Activated CD8-positive, alpha-beta memory T cell treated with anti-CD3 and anti-CD28 coated beads, Interleukin-2, amount 50 U/mL, for 1 hour (primary cell): ENCODE data around the gene C1orf116.
A peak's percentile ranks its signal among the peaks of the same experiment; 100 is the strongest.

Source experiments
- DNase-seq: peaks from one replicate; pipeline ENCODE4 v3.0.0-alpha.2; 2020; ENCODE audit errors: extremely low read depth

The C1orf116 gene

DNA sequence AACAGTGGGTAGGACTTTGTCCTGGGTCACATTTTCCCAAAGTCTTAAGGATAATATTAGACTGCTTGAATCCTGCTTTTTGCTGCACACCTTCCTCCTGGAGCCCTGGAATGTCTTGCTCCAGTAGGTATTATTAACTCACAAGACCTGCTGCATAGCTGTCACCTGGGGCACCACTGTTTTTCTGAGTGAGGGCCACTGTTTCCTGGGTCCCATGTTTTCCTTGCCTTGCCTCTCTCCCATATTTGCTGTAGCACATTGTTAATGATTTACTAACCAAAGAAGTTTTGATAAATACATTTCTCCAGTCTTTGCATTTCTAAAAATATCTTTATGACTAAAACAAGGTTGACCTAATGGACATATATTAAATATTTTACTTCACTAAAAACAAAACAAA lies 39.8 kb downstream of the C1orf116 start:
- no peak for DNase-seq

DNA sequence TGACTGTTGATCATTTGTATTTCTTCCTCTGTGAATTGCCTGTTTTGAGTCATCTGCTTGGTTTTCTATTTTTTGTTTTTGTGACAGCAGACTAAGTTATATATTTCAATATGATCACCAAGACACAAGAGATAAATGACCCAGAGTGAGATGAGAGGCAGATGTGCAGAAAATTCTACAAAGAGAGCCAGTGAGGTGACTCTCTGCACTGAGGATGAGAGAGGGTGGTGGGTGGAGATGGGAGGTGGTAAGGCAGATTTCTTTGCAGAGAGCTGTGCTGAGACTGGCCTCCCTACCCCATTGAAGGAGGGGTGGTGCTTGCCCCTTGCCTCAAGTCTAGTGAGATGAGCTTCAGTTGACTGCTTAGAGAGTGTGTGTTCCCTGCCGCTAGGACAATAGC lies 44.7 kb downstream of the C1orf116 start:
- no peak for DNase-seq

DNA sequence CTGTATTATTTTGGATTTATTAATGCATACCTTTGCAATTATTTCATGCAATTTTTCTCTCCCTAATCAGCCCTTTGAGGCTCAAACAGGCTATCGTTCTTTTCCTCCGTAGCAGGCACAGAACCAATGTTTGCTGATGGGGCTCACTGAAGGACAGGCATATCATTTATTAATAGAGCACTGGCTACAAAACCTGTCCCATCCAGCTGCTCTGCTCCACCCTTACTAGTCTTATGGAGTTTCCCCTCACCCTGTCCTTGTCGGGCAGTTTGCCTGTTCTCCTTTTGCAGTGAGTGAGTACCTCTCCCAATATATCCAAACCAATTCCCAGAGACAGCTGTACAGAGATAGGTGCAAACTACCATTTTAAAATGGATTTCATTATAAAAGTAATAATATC lies 45.7 kb downstream of the C1orf116 start:
- no peak for DNase-seq

DNA sequence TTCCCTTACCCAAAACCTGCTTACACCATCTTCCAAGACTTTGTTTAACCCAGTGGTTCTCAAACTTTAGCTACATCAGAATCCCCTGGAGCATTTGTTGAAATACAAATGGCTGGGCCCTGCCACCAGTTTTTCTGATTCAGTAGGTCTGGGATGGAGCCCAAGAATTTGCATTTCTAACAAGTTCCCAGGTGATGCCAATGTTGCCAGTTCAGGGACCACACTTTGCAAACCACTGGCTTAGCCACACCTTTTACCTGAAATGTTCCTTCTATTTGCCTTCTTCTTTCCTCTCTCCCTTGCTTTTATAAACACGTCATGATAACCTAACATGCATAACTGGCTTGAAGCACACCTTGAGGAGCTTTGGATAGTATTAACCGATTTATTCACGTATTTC lies 46.2 kb downstream of the C1orf116 start:
- no peak for DNase-seq

DNA sequence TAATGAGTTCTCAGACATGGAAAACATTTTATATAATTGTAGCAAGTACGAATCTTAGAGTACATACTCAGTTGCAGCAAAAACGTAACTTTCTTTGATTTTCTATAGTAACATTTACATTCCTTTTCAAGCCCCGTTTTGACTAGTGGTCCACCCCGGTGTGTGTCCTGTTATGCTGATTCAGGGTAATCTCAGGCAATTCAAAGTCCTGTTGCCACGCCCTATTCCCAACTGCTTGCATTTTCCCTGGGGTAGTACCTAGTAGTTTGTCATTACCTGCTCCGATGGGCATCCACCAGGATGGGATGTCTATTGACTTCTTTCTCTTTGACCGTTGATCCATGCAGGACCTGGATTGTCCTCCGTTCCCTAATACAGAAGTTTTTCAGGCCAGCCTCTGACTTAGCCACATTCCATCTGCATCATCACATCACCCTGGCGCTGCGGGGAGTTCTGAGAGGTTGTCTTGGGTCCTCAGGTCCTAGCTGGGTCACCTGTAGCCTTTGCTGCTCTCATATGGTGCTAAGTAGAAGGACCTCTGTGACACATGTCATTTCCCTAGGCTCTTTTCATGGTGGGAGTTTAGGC lies 47.3 kb downstream of the C1orf116 start:
- no peak for DNase-seq

DNA sequence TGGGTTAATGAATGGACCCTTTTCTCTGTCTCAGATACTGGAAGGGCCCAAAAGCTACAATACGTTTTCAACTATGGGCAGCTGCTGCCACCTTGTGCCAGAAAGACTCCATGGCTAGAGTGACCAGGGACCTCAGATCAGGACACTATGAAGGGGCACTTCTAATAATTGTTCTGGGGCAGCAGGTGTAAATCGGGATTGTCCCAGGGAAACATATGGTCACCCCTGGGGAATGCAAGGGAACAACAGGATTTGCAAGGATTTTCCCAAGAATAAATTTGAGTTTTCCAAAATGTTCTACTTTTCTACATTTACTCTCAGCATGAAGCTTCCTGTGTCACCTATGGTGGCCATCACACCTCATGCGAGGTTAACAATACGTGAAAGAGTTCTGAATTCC lies 50.3 kb downstream of the C1orf116 start:
- DNase-seq = peak; percentile 5

DNA sequence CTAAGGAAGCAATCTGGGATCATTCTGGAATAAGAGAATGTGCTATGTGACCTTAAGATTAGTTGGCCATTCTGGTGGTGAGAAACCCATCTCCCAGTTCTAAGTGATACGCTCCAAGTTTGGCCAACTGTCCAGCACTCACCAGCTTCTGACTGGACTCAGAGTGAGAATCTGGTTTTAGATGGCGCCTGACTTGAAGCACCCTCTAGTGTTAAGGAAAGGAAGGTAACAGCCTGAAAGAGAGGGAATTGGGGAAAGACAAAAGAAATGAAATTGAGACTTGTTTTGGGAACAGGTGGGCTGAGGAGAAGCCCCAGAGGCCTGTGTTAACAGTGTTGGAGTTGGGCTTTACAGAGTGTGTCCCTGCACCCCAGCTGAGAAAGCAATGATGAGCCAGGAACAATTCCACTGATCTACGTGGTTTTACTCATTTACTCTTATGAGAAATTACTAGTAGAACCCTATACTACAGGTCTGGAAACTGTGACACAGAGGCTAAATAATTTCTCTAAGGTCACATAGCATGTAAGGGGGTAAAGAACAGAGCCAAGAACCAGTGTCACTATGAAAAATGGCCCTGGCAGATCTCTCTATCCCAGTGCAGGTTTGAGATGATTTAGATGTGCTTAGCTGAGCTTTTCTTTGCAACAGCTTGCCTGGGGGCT lies 53.0 kb downstream of the C1orf116 start:
- no peak for DNase-seq

DNA sequence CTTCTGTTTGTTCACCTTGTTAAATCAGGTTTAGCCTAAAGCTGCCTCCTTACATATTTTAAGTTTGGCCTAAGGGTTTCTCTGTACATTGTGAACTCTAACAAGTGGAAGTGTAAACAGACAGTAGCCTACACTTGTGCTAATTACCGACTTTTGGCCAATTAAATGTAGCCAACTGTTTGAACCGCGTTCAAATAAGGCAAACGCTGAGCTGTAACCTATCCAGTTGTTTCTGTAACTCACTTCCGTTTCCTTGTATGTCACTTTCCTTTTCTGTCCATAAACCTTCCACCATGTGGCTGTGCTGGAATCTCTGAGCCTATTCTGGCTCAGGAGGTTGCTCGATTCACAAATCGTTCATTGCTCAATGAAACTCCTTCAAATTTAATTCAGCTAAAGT lies 54.3 kb downstream of the C1orf116 start:
- DNase-seq = no peak

DNA sequence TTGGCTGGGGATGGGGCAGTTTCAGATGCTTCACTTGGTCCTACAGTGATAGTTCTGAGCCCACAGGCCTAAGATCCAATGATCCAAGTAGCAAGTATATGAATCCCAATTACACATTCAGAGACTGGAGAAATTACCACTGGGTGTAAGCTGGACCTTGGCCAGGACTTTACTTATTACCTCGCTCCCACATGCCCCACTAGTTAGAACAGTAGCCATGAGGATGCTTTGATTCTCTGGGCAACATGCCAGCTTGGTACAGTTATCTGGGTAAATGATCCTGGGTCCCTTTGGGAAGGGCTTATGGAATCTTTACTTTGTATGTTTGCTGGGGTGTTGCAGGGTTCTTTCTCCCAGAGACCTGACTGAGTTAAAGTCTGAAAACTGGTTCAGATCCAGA lies 57.2 kb downstream of the C1orf116 start:
- DNase-seq = no peak

DNA sequence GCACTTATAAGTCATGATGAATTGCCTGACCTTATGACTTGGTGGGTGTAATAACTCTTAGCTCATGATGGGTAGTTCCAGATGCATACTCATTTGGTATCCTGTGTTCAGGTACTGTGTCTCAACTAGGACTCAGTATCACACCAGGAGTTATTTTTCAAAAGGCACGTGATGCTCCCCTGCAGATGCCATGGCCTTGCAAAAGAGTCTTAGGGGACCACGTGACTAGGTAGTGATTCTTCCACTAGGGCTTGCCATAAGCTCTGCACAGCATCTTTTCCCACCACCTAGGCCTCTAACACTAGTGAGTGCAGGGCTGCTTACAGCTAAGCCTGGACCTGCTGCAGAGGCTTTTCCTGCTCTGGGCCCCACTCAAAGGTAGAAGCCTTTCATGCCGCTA lies 58.4 kb downstream of the C1orf116 start:
- no peak for DNase-seq

DNA sequence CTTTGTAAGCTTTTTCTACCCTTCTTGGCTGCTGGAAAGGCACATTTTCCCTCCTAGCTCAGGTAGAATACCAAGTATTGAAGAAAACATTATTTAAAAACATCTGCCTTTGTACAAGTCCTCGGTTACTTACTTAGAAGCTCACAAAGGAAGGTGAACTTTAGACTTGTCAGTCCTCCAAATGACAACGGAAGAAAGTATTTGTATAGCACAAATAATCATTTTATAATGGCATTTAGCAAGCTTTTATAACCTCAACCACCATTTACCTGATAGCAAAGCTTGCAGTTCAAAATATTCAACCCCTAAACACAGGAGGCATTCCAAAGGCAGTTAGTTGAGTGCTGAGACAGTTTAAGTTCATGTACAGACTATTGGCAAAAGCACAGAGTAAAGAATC lies 59.8 kb downstream of the C1orf116 start:
- DNase-seq = no peak

DNA sequence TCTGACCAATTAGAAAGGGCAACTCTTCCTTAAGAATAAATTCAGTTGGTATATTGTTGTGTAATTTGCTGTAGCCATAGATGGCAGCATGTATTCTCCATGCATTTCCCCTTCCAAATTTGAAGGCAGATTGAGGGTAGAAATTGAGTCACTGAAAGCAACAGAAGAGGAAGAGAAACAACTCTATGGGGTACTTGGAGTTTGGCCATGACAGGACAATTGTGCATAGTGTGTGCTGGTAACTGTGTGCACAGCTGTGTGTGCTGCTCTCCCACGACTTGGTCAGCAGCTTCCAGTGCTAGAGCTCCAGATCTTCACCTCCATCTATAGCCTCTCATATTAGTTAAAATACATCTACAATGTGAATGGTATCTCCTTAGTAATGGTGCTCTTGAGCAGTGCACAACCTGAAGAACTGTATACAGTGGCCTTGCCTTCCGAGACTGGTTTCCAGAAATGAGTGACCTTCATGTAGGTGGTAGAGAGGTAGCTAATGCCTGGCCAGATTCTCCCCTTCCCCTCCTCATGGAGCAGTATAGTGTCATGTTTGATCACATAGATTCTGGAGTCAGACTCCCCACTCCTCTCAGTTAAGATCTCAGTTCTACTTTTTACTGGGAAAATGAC lies 61.4 kb downstream of the C1orf116 start:
- no peak for DNase-seq

DNA sequence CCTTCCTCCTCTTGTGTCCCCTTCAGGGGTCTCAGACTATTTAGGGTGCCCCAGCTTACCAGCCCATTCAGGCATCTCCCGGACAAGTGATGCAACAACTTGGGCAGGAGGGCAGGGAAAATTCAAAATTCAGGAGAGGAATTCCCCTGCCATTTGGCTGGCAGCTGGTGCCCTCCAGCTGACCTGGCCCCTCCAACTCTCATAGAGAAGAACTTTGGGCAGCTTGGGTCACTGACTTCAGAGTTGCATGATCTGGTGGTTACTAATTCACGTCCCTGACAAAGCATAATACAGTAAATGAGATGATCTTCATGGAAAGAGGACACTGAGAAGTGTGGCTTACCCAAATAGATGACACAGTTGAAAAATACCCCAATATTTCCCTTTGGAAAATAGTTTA lies 62.1 kb downstream of the C1orf116 start, which contains the start of gene FCAMR:
Gene FCAMR (minus strand): TSS at position 15 of the 400 bp plus-strand sequence. CDS start 335 bp downstream, outside the sequence.
- DNase-seq = no peak

DNA sequence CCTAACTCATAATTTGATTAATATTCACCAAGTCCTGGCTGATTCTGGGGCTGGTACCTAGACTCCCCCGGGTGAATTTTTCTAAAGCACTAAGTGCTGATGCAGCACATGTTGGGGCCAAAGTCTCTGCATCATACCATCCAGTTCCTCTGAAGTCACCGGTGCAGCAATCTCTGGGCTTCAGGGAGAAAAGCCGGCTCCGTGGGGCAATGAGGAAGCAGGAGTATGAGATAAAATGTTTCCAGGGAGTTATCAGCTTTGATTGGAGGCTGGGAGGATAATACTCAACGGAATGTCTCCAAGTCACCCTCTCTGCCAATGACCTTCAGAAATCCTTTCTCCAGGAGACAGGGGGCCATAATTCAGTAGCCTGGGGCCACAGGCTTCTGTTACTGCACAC lies 63.5 kb downstream of the C1orf116 start:
- no peak for DNase-seq
